WTC11 (cell line): ENCODE measurements around the gene KCNK17. TPM values are rescaled to one million over a fixed set of nuclear protein-coding genes. Genes with fewer than 3 reads are reported as not detected.
A peak's percentile ranks its signal among the peaks of the same experiment; 100 is the strongest.

ENCODE experiments used
- ATAC-seq: fragments of 200-7000 bp; cut with Tn5 transposase; 2 replicates; pipeline ENCODE4 v1.10.0; 2021; ENCODE audit warnings: mild to moderate bottlenecking, moderate library complexity
- CTCF ChIA-PET: fragments of 300-600 bp; sonication (Branson Sonifier 250); formaldehyde crosslinking; loops from one replicate; lab custom pipeline; 2021; ENCODE audit warnings: antibody characterized with exemption; lab: Charles Lee
- POLR2A ChIA-PET: fragments of 350-600 bp; sonication (Branson Sonifier 250); formaldehyde crosslinking; loops from one replicate; lab custom pipeline; 2021; ENCODE audit warnings: antibody characterized with exemption; lab: Charles Lee
- DNase-seq: peaks from one replicate; pipeline ENCODE4 v3.0.0; 2021; ENCODE audit warnings: low spot score
- H3K27ac Mint-ChIP-seq: 2 replicates; pipeline ENCODE4 v1.8.0; 2021; ENCODE audit warnings: mixed read lengths
- H3K27me3 Mint-ChIP-seq: 2 replicates; pipeline ENCODE4 v1.8.0; 2021; ENCODE audit warnings: low read depth, mild to moderate bottlenecking, moderate library complexity, mixed read lengths
- H3K36me3 Mint-ChIP-seq: 2 replicates; pipeline ENCODE4 v1.8.0; 2021; ENCODE audit warnings: mixed read lengths
- H3K4me1 Mint-ChIP-seq: 2 replicates; pipeline ENCODE4 v1.8.0; 2022; ENCODE audit warnings: mixed read lengths
- H3K4me3 Mint-ChIP-seq: 2 replicates; pipeline ENCODE4 v1.8.0; 2021; ENCODE audit warnings: mild to moderate bottlenecking, moderate library complexity, mixed read lengths
- H3K9me3 Mint-ChIP-seq: 2 replicates; pipeline ENCODE4 v1.8.0; 2021; ENCODE audit warnings: mixed read lengths
- ATF6 ChIP-seq: sonication (generic); formaldehyde crosslinking; IDR thresholded peaks from 2 replicates; pipeline ENCODE4 v1.8.1; 2023; ENCODE audit warnings: mild to moderate bottlenecking, missing genetic modification reagents
- CBFB ChIP-seq: sonication (generic); formaldehyde crosslinking; IDR thresholded peaks from 2 replicates; pipeline ENCODE4 v1.8.1; 2022; ENCODE audit warnings: mild to moderate bottlenecking, low read depth, missing genetic modification reagents
- CDX4 ChIP-seq: fragments of 250-450 bp; sonication (Bioruptor Pico); IDR thresholded peaks from 2 replicates; pipeline ENCODE4 v1.9.0; 2021; ENCODE audit warnings: moderate library complexity, mild to moderate bottlenecking, inconsistent platforms, borderline replicate concordance
- CREM ChIP-seq: sonication (generic); formaldehyde crosslinking; IDR thresholded peaks from 2 replicates; pipeline ENCODE4 v1.8.1; 2022; ENCODE audit warnings: mild to moderate bottlenecking, missing genetic modification reagents, moderate library complexity
- CTCF ChIP-seq: fragments of 200-600 bp; IDR thresholded peaks from 2 replicates; pipeline ENCODE4 v1.8.0; 2022; ENCODE audit warnings: antibody characterized with exemption
- E2F5 ChIP-seq: sonication (generic); formaldehyde crosslinking; IDR thresholded peaks from 2 replicates; pipeline ENCODE4 v1.8.1; 2022; ENCODE audit warnings: mild to moderate bottlenecking, moderate library complexity, missing genetic modification reagents
- ESRRA ChIP-seq: sonication (generic); formaldehyde crosslinking; IDR thresholded peaks from 2 replicates; pipeline ENCODE4 v1.8.1; 2022; ENCODE audit warnings: mild to moderate bottlenecking, missing genetic modification reagents, borderline replicate concordance
- JAZF1 ChIP-seq: fragments of 250-450 bp; sonication (Bioruptor Pico); IDR thresholded peaks from 2 replicates; pipeline ENCODE4 v1.9.0; 2021; ENCODE audit warnings: moderate library complexity, mild to moderate bottlenecking, inconsistent platforms
- JUN ChIP-seq: sonication (generic); formaldehyde crosslinking; IDR thresholded peaks from 2 replicates; pipeline ENCODE4 v1.8.0; 2023; ENCODE audit warnings: mild to moderate bottlenecking, missing genetic modification reagents
- MAX ChIP-seq: sonication (generic); formaldehyde crosslinking; IDR thresholded peaks from 2 replicates; pipeline ENCODE4 v1.8.0; 2022; ENCODE audit warnings: mild to moderate bottlenecking, missing genetic modification reagents
- NR2C2 ChIP-seq: sonication (generic); formaldehyde crosslinking; IDR thresholded peaks from 2 replicates; pipeline ENCODE4 v1.8.0; 2022; ENCODE audit warnings: mild to moderate bottlenecking, missing genetic modification reagents
- NR3C1 ChIP-seq: sonication (generic); formaldehyde crosslinking; conservative IDR thresholded peaks from 2 replicates; pipeline ENCODE4 v1.8.1; 2023; ENCODE audit warnings: low read depth, mild to moderate bottlenecking, missing genetic modification reagents
- OVOL2 ChIP-seq: fragments of 250-450 bp; sonication (Bioruptor Pico); IDR thresholded peaks from 2 replicates; pipeline ENCODE4 v1.9.0; 2021; ENCODE audit warnings: mild to moderate bottlenecking, borderline replicate concordance
- PRDM15 ChIP-seq: sonication (generic); formaldehyde crosslinking; IDR thresholded peaks from 2 replicates; pipeline ENCODE4 v1.8.0; 2022; ENCODE audit warnings: missing genetic modification reagents
- RORB ChIP-seq: fragments of 250-450 bp; sonication (Bioruptor Pico); IDR thresholded peaks from 2 replicates; pipeline ENCODE4 v1.9.0; 2021; ENCODE audit warnings: mild to moderate bottlenecking
- SMAD3 ChIP-seq: sonication (generic); formaldehyde crosslinking; IDR thresholded peaks from 2 replicates; pipeline ENCODE4 v1.8.0; 2022; ENCODE audit warnings: missing genetic modification reagents, mild to moderate bottlenecking, borderline replicate concordance
- STAT6 ChIP-seq: sonication (generic); formaldehyde crosslinking; conservative IDR thresholded peaks from 2 replicates; pipeline ENCODE4 v1.8.1; 2023; ENCODE audit warnings: mild to moderate bottlenecking, low read depth, missing genetic modification reagents, moderate library complexity
- ZNF219 ChIP-seq: sonication (generic); formaldehyde crosslinking; IDR thresholded peaks from 2 replicates; pipeline ENCODE4 v1.8.0; 2023; ENCODE audit warnings: missing genetic modification reagents, mild to moderate bottlenecking, borderline replicate concordance
- ZNF232 ChIP-seq: sonication (generic); formaldehyde crosslinking; IDR thresholded peaks from 2 replicates; pipeline ENCODE4 v1.8.0; 2022; ENCODE audit warnings: mild to moderate bottlenecking, missing genetic modification reagents
- ZNF263 ChIP-seq: sonication (generic); formaldehyde crosslinking; IDR thresholded peaks from 2 replicates; pipeline ENCODE4 v1.8.1; 2022; ENCODE audit warnings: low read depth, mild to moderate bottlenecking, moderate library complexity, missing genetic modification reagents
- total RNA-seq: library from RNA; stranded (reverse); gene quantifications from 3 replicates; pipeline ENCODE4 v1.2.3, GENCODE V29; 2021

The KCNK17 gene
- total RNA-seq, 1 experiment from 2014 or later, result 2.1 TPM

GRCh38 chr6:39362487-39362865 lies 48.3 kb upstream of the KCNK17 start:
- no peak overlapping the region for H3K27ac Mint-ChIP-seq
- H3K36me3 Mint-ChIP-seq, result no peaks in the 10 kb centered on the region
- DNase-seq, result no peak
- peak; percentile 49 for ATAC-seq
- no peak for TF ChIP-seq SMAD3 (CRISPR knock-in tag)
- TF ChIP-seq OVOL2 (CRISPR knock-in tag), result no peak
- no peak for TF ChIP-seq RORB (CRISPR knock-in tag)
- no peak for TF ChIP-seq ZNF232 (CRISPR knock-in tag)
- TF ChIP-seq E2F5 (CRISPR knock-in tag), result no peak
- no peak for TF ChIP-seq CREM (CRISPR knock-in tag)
- TF ChIP-seq JAZF1 (CRISPR knock-in tag), result no peak
- no peak for TF ChIP-seq ATF6 (CRISPR knock-in tag)
- no peak for TF ChIP-seq CBFB
- TF ChIP-seq NR2C2 (CRISPR knock-in tag), result no peak
- no peak for TF ChIP-seq ZNF263 (CRISPR knock-in tag)
- TF ChIP-seq PRDM15 (CRISPR knock-in tag), result no peak
- no peak for TF ChIP-seq STAT6
- POLR2A ChIA-PET, result no interaction called here
- CTCF ChIA-PET, result interaction anchor here (0.7 to 2.8 kb wide), 52 partner anchors 8 to 968 kb away, joined by 3 to 25 read pairs (median 4); partner anchors contain the start of gene DAAM2
- no peaks in the 10 kb centered on the region for H3K9me3 Mint-ChIP-seq
- H3K27me3 Mint-ChIP-seq, result peaks cover 12% of the 10 kb centered on the region
- no peak overlapping the region for H3K4me3 Mint-ChIP-seq
- H3K4me1 Mint-ChIP-seq, result peaks cover 12% of the 10 kb centered on the region

GRCh38 chr6:39361657-39362486 lies 47.7 kb upstream of the KCNK17 start:
- Mint-ChIP-seq H3K36me3 (no peaks in the 10 kb centered on the region), H3K4me3 (no peak overlapping the region), H3K4me1 (peaks cover 12% of the 10 kb centered on the region), H3K9me3 (no peaks in the 10 kb centered on the region), H3K27me3 (peaks cover 12% of the 10 kb centered on the region), H3K27ac (no peak overlapping the region)
- ChIA-PET POLR2A (no interaction called here), CTCF (interaction anchor here (0.5 to 2.8 kb wide), 57 partner anchors 9 to 969 kb away, joined by 3 to 25 read pairs (median 4); partner anchors contain the start of gene DAAM2)
- ATAC-seq (peak; percentile 96), DNase-seq (peak; percentile 83)
- TF ChIP-seq JUN (CRISPR knock-in tag) (no peak), CTCF (peak; percentile 64; the same call in 1 of the 2 replicates), ESRRA (no peak), MAX (CRISPR knock-in tag) (peak; percentile 66; the same call in 1 of the 2 replicates), ZNF219 (no peak), ZNF232 (CRISPR knock-in tag) (no peak), E2F5 (CRISPR knock-in tag) (no peak), NR3C1 (CRISPR knock-in tag) (no peak), CDX4 (CRISPR knock-in tag) (no peak)
